Transverse colon (tissue), 4 donors: Measurements from ENCODE around the gene XKR8. TPM values are rescaled to one million over a fixed set of nuclear protein-coding genes. Genes with fewer than 3 reads are reported as not detected.
A peak's percentile ranks its signal among the peaks of the same experiment; 100 is the strongest.

Experiments used
- DNase-seq: peaks from one replicate; pipeline ENCODE4 v3.0.0-alpha.2; 2019
- H3K27ac ChIP-seq, 4 donors: fragments of 200-600 bp; sonication (generic); 2 replicates each; pipeline ENCODE4 v1.5.1; 2016 to 2018; ENCODE audit warnings: inconsistent platforms in 4 of 4
- H3K27me3 ChIP-seq: fragments of 200-600 bp; sonication (generic); 2 replicates; pipeline ENCODE4 v1.5.1; 2017; ENCODE audit warnings: inconsistent platforms
- H3K36me3 ChIP-seq, 4 donors: fragments of 200-600 bp; sonication (generic); 2 replicates each; pipeline ENCODE4 v1.5.1; 2017 to 2019; ENCODE audit warnings: inconsistent platforms in 4 of 4
- H3K4me1 ChIP-seq, 4 donors: fragments of 200-600 bp; sonication (generic); 2 replicates each; pipeline ENCODE4 v1.5.1; 2017 to 2020; ENCODE audit warnings: inconsistent platforms in 4 of 4
- H3K4me3 ChIP-seq, 4 donors: fragments of 200-600 bp; sonication (generic); 1 replicate in 1 of 4; 2 replicates in 3 of 4; pipeline versions ENCODE4 v1.5.1 to v1.6.1; 2017 to 2019; ENCODE audit warnings: inconsistent platforms in 4 of 4
- H3K9me3 ChIP-seq, 2 donors: fragments of 200-600 bp; sonication (generic); 2 replicates each; pipeline ENCODE4 v1.5.1; 2017 to 2019; ENCODE audit warnings: inconsistent platforms in 2 of 2
- EP300 ChIP-seq: sonication (generic); formaldehyde crosslinking; IDR thresholded peaks from one replicate; pipeline ENCODE4 v1.6.1; 2017; ENCODE audit warnings: antibody characterized with exemption, low read depth
- POLR2A ChIP-seq: fragments of 450-650 bp; IDR thresholded peaks from one replicate; pipeline ENCODE4 v1.6.1; 2016; ENCODE audit warnings: antibody characterized with exemption, mild to moderate bottlenecking, moderate library complexity
- POLR2AphosphoS5 ChIP-seq, 3 donors: sonication (generic); formaldehyde crosslinking; IDR thresholded peaks; one replicate each; pipeline ENCODE4 v1.6.1; 2016; ENCODE audit warnings: antibody characterized with exemption in 3 of 3
- WGBS, 2 donors: methylation state at CpG; one replicate each; pipeline ENCODE4 v1.1.5; 2018; ENCODE audit warnings: low coverage in 1 of 2; 5-methylcytosine and 5-hydroxymethylcytosine counted together
- in situ Hi-C, 4 donors: fragments of 200-750 bp; cut with MboI; loops; one replicate each; pipeline versions ENCODE4 v1.15.0 to v1.15.1; 2017; ENCODE audit warnings: low sequenced_read_pairs in 3 of 4, low pct_ligation_motif_present in 1 of 4, low pct_unique_long_range_greater_than_20kb in 1 of 4
- intact Hi-C: fragments of 100-400 bp; cut with DNase I; formaldehyde crosslinking; loops from one replicate; pipeline ENCODE4 v1.15.1; 2023; ENCODE audit warnings: low total_unique reads
- total RNA-seq, 4 donors: library from RNA; depleted of rRNA; stranded (reverse); fragments of >200 nt; gene quantifications; one replicate each; pipeline ENCODE4 v1.1.0, GENCODE V29; 2016
- TF ChIP-seq, protein P1 (sequence below), 5 experiments: fragments of 200-600 bp in 3 of 5; fragments of 450-650 bp in 2 of 5; sonication (generic) in 3 of 5; IDR thresholded peaks; 1 replicate in 2 of 5; 2 replicates in 3 of 5; pipeline ENCODE4 v1.5.1; 2016 to 2017; ENCODE audit warnings: antibody characterized with exemption in 5 of 5, inconsistent platforms in 3 of 5, mild to moderate bottlenecking in 2 of 5, moderate library complexity in 1 of 5

Gene XKR8
- total RNA-seq, 4 donors from 2014 or later = 8.6 to 13.8 (median 10.4) TPM

DNA sequence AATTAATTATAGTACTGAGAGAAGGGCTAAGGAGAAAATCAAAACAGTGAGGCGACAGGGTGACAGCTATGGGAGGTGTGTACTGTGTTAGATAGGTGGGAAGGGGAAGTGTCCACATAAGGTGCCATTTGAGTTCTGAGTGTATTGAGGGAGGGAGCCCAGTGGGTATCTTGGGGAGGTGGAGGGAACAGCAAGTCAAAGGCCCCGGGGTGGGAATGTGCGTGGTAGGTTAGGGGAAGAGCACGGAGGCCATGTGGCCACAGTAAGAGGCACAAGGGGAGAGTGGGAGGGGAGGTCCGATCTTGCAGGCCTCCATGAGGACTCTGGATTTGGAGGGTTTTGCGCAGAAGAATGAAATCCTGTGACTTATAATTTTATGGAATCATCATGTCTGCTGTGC, 3.0 kb upstream of the XKR8 start:
- intact Hi-C loops = no loop called here
- no peak overlapping the region for H3K4me3 ChIP-seq
- H3K27ac ChIP-seq = no peak overlapping the region
- 85 to 86% methylated on average over 6 of the region's 6 CpGs for WGBS, 2 donors
- TF ChIP-seq POLR2AphosphoS5 (IDR thresholded peaks at IDR 0.05) (no peak), POLR2A (no peak), EP300 (no peak)
- TF ChIP-seq, protein P1, sequence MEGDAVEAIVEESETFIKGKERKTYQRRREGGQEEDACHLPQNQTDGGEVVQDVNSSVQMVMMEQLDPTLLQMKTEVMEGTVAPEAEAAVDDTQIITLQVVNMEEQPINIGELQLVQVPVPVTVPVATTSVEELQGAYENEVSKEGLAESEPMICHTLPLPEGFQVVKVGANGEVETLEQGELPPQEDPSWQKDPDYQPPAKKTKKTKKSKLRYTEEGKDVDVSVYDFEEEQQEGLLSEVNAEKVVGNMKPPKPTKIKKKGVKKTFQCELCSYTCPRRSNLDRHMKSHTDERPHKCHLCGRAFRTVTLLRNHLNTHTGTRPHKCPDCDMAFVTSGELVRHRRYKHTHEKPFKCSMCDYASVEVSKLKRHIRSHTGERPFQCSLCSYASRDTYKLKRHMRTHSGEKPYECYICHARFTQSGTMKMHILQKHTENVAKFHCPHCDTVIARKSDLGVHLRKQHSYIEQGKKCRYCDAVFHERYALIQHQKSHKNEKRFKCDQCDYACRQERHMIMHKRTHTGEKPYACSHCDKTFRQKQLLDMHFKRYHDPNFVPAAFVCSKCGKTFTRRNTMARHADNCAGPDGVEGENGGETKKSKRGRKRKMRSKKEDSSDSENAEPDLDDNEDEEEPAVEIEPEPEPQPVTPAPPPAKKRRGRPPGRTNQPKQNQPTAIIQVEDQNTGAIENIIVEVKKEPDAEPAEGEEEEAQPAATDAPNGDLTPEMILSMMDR (IDR thresholded peaks at IDR 0.05) = no peak
- peaks cover 14 to 34% (median 26%) of the 10 kb centered on the region in 4 donors for H3K4me1 ChIP-seq
- H3K27me3 ChIP-seq = no peaks in the 10 kb centered on the region
- in situ Hi-C loops = no loop called here
- H3K36me3 ChIP-seq = no peaks in the 10 kb centered on the region
- DNase-seq = no peak
- no peaks in the 10 kb centered on the region for H3K9me3 ChIP-seq

DNA sequence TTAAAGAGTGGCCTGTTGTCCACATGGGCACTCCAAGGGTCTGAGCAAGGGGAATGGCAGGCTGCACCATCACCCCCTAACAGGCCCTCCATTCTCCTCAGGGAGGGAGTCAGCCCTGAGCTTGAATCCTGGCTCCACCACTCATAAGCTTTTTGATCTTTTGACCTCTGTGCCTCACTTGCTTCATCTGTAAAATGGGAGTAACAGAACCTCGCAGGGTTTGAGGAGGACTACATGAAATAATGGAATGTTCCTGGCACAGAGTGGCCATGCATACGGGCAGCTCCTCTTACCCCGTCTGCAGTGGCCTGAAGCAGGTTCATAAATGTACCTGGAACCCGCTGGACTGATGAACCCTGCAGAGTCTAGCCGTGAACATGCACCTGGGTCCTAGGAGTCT, 2.1 kb upstream of the XKR8 start:
- in situ Hi-C loops (no loop called here), intact Hi-C loops (no loop called here)
- WGBS, 2 donors = 67 to 94% methylated on average over 1 to 5 of the region's 5 CpGs
- H3K27ac ChIP-seq = no peak overlapping the region
- no peaks in the 10 kb centered on the region for H3K9me3 ChIP-seq
- DNase-seq = no peak
- TF ChIP-seq POLR2AphosphoS5 (IDR thresholded peaks at IDR 0.05) (no peak), EP300 (no peak)
- no peak overlapping the region for H3K4me3 ChIP-seq
- H3K36me3 ChIP-seq = no peaks in the 10 kb centered on the region
- H3K27me3 ChIP-seq = no peaks in the 10 kb centered on the region
- H3K4me1 ChIP-seq = peaks cover 11 to 32% (median 22%) of the 10 kb centered on the region in 4 donors

DNA sequence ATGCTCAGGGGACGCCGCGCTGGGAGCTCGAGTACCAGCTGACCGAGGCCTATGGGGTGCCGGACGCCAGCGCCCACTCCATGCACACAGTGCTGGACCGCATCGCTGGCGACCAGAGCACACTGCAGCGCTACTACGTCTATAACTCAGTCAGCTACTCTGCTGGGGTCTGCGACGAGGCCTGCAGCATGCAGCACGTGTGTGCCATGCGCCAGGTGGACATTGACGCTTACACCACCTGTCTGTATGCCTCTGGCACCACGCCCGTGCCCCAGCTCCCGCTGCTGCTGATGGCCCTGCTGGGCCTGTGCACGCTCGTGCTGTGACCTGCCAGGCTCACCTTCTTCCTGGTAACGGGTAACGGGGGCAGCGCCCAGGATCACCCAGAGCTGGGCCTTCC, 1.3 kb upstream of the XKR8 start:
- intact Hi-C loops (no loop called here), in situ Hi-C loops (no loop called here)
- DNase-seq = no peak
- H3K9me3 ChIP-seq = no peaks in the 10 kb centered on the region
- TF ChIP-seq, protein P1 (IDR thresholded peaks at IDR 0.05) = no peak
- TF ChIP-seq EP300 = no peak
- TF ChIP-seq POLR2AphosphoS5 (IDR thresholded peaks at IDR 0.05) = no peak
- TF ChIP-seq POLR2A = no peak
- H3K36me3 ChIP-seq = no peaks in the 10 kb centered on the region
- peak overlapping the region in 2 of 4 donors; percentile 94 to 95 for H3K27ac ChIP-seq
- 94% methylated on average over 23 of the region's 26 CpGs; no CpG with 5 or more reads in 1 of the 2 donors for WGBS, 2 donors
- peaks cover 10 to 27% (median 22%) of the 10 kb centered on the region in 4 donors for H3K4me1 ChIP-seq
- H3K4me3 ChIP-seq = no peak overlapping the region
- H3K27me3 ChIP-seq = no peaks in the 10 kb centered on the region

DNA sequence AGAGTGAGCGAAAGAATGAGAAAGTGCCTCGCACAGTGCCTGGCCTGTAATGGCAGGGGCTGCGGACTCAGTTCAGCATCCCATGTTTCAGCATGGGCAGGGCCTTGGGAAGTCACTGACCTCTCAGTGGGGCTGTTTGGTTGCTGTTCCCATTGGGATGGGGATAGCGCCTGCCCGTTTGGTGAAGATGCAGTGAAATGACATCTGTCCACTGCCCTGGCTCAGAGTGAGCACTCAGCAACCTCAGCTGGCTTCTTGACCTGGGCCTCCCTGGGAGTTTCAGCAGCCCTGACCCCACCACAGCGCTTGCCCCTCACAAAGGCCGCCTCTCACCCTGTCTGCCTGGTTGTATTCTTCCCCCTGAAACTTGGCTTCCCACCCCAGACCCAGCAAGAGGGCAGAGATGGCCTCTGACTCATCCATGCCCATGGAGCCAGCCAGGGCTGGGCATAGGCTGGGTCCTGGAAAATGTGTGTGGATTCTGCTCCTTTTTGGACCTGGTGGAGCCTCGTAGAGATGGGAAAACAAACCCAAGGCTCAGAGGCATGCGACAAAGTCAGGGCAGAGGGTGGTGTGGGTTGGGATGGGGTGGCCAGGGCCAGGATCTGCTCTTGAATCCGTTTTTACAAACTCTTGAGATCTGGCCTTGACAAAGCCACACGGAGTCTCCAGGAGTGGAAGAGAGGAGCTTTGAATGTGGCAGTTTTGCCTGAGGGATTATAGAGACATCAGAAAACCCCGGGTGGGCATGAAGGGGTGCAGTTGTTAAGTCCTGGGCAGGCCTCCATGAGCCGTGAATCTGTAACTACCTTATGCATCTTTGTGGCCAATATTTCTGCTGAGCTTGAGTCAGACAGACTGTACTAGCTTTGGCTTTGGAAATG, 1.2 kb downstream of the XKR8 start:
- peaks cover 10 to 27% (median 22%) of the 10 kb centered on the region in 4 donors for H3K4me1 ChIP-seq
- WGBS, 2 donors = 33 to 68% methylated on average over 2 to 13 of the region's 13 CpGs
- no peaks in the 10 kb centered on the region for H3K9me3 ChIP-seq
- TF ChIP-seq, protein P1 (IDR thresholded peaks at IDR 0.05) = no peak
- no peak for TF ChIP-seq EP300
- peak; percentile 19 for DNase-seq
- no peaks in the 10 kb centered on the region for H3K36me3 ChIP-seq
- H3K27ac ChIP-seq = peak overlapping the region; percentile 94 to 96 (median 96)
- H3K27me3 ChIP-seq = no peaks in the 10 kb centered on the region
- in situ Hi-C loops (no loop called here), intact Hi-C loops (no loop called here)
- peak overlapping the region; percentile 56 to 71 (median 68) for H3K4me3 ChIP-seq
